Hepatocyte (in vitro differentiated cells): ENCODE measurements around the gene GTSF1L. TPM values are rescaled to one million over a fixed set of nuclear protein-coding genes. Genes with fewer than 3 reads are reported as not detected.
A peak's percentile ranks its signal among the peaks of the same experiment; 100 is the strongest.

ENCODE experiments used
- DNase-seq: peaks from one replicate; pipeline ENCODE4 v3.0.0-alpha.2; 2016; ENCODE audit warnings: low spot score
- H2AFZ ChIP-seq: fragments of 200-600 bp; sonication (generic); 2 replicates; pipeline ENCODE4 v1.6.0; 2016; ENCODE audit warnings: antibody characterized with exemption, mild to moderate bottlenecking
- H3K27ac ChIP-seq: fragments of 200-600 bp; sonication (generic); 2 replicates; pipeline ENCODE4 v1.5.1; 2016; ENCODE audit warnings: mild to moderate bottlenecking
- H3K27me3 ChIP-seq: fragments of 200-600 bp; sonication (generic); 2 replicates; pipeline ENCODE4 v1.6.1; 2016
- H3K36me3 ChIP-seq: fragments of 200-600 bp; sonication (generic); replicated peaks from 2 replicates; pipeline ENCODE4 v1.5.1; 2016; ENCODE audit warnings: low read depth; ENCODE audit not compliant: insufficient read depth
- H3K4me1 ChIP-seq: fragments of 200-600 bp; sonication (generic); 2 replicates; pipeline ENCODE4 v1.5.1; 2016; ENCODE audit warnings: mild to moderate bottlenecking, moderate library complexity; ENCODE audit not compliant: insufficient read depth
- H3K4me2 ChIP-seq: fragments of 200-600 bp; sonication (generic); 2 replicates; pipeline ENCODE4 v1.6.0; 2016
- H3K4me3 ChIP-seq: fragments of 200-600 bp; sonication (generic); 2 replicates; pipeline ENCODE4 v1.5.1; 2016; ENCODE audit warnings: mild to moderate bottlenecking
- H3K79me2 ChIP-seq: fragments of 200-600 bp; sonication (generic); 2 replicates; pipeline ENCODE4 v1.6.0; 2017; ENCODE audit warnings: mild to moderate bottlenecking
- H3K9me2 ChIP-seq: fragments of 200-600 bp; sonication (generic); replicated peaks from 2 replicates; pipeline ENCODE4 v1.6.0; 2017; ENCODE audit warnings: mild to moderate bottlenecking; ENCODE audit not compliant: insufficient read depth
- H3K9me3 ChIP-seq: fragments of 200-600 bp; sonication (generic); 2 replicates; pipeline ENCODE4 v1.5.1; 2016; ENCODE audit warnings: low read depth, mild to moderate bottlenecking
- H4K20me1 ChIP-seq: fragments of 200-600 bp; sonication (generic); 2 replicates; pipeline ENCODE4 v1.6.0; 2016; ENCODE audit warnings: mild to moderate bottlenecking; ENCODE audit not compliant: insufficient read depth, poor library complexity, severe bottlenecking
- CTCF ChIP-seq: fragments of 200-600 bp; sonication (generic); IDR thresholded peaks from 2 replicates; pipeline ENCODE4 v1.5.1; 2016; ENCODE audit warnings: antibody characterized with exemption, mild to moderate bottlenecking; ENCODE audit not compliant: poor library complexity
- EZH2 ChIP-seq: fragments of 200-600 bp; sonication (generic); IDR thresholded peaks from 2 replicates; pipeline ENCODE4 v1.6.1; 2016; ENCODE audit warnings: antibody characterized with exemption, mild to moderate bottlenecking, borderline replicate concordance
- EZH2phosphoT487 ChIP-seq: fragments of 200-600 bp; sonication (generic); IDR thresholded peaks from one replicate; pipeline ENCODE4 v1.6.1; 2018; ENCODE audit warnings: antibody characterized with exemption, mild to moderate bottlenecking, low read depth, moderate library complexity; ENCODE audit not compliant: unreplicated experiment, severe bottlenecking
- WGBS: methylation state at CpG from one replicate; pipeline ENCODE4 v1.1.6; 2016; ENCODE audit warnings: low lambda C conversion rate; ENCODE audit errors: missing lambda C conversion rate; 5-methylcytosine and 5-hydroxymethylcytosine counted together
- polyA plus RNA-seq: library from polyadenylated mRNA; unstranded; fragments of >200 nt; fragmentation: Nextera tagmentation; extraction: Ambion mirVana; gene quantifications from 2 replicates; pipeline ENCODE4 v1.2.1, GENCODE V29; 2016
- total RNA-seq: library from RNA; depleted of rRNA; stranded (reverse); fragments of >200 nt; gene quantifications from 2 replicates; pipeline ENCODE4 v1.2.3, GENCODE V29; 2014

Gene GTSF1L
- total and polyA plus RNA-seq, 2 experiments from 2014 or later, result not detected

- Histone ChIP-seq H3K27ac (no peak overlapping the region), H3K9me2 (no peaks in the 10 kb centered on the region)
Observed at GRCh38 chr20:43750774-43751166, 24.0 kb upstream of the GTSF1L start.

GRCh38 chr20:43749734-43750294 lies 23.0 kb upstream of the GTSF1L start:
- H3K36me3 ChIP-seq, result no peaks in the 10 kb centered on the region
- H3K9me2 ChIP-seq, result no peaks in the 10 kb centered on the region
- WGBS, result 9% methylated on average over 23 of the region's 23 CpGs
- no peak overlapping the region for H3K4me2 ChIP-seq
- peak; percentile 84 for DNase-seq
- H4K20me1 ChIP-seq, result no peaks in the 10 kb centered on the region
- no peak overlapping the region for H3K27ac ChIP-seq
- no peaks in the 10 kb centered on the region for H3K27me3 ChIP-seq
- no peaks in the 10 kb centered on the region for H3K9me3 ChIP-seq
- no peaks in the 10 kb centered on the region for H3K4me1 ChIP-seq
- TF ChIP-seq EZH2 (no peak), CTCF (peak; percentile 98)
- H3K4me3 ChIP-seq, result no peak overlapping the region
- no peaks in the 10 kb centered on the region for H3K79me2 ChIP-seq
- H2AFZ ChIP-seq, result no peak overlapping the region

More at GRCh38 chr20:43750774-43751166, 24.0 kb upstream of the GTSF1L start:
- H3K4me1 ChIP-seq, result no peaks in the 10 kb centered on the region
- H3K9me3 ChIP-seq, result no peaks in the 10 kb centered on the region
- DNase-seq, result no peak
- H3K36me3 ChIP-seq, result no peaks in the 10 kb centered on the region
- TF ChIP-seq EZH2phosphoT487, result no peak
- no peak for TF ChIP-seq EZH2
- TF ChIP-seq CTCF, result no peak
- no peak overlapping the region for H3K4me3 ChIP-seq
- H2AFZ ChIP-seq, result no peak overlapping the region
- no peaks in the 10 kb centered on the region for H4K20me1 ChIP-seq
- H3K4me2 ChIP-seq, result no peak overlapping the region
- no peaks in the 10 kb centered on the region for H3K27me3 ChIP-seq
- H3K79me2 ChIP-seq, result no peaks in the 10 kb centered on the region

GRCh38 chr20:43748274-43748673 lies 21.5 kb upstream of the GTSF1L start:
- no peak for DNase-seq
- Histone ChIP-seq H4K20me1 (no peaks in the 10 kb centered on the region), H3K4me3 (no peak overlapping the region), H3K4me2 (no peak overlapping the region), H2AFZ (no peak overlapping the region), H3K27ac (no peak overlapping the region), H3K9me2 (no peaks in the 10 kb centered on the region), H3K4me1 (no peaks in the 10 kb centered on the region), H3K36me3 (no peaks in the 10 kb centered on the region), H3K79me2 (no peaks in the 10 kb centered on the region), H3K27me3 (no peaks in the 10 kb centered on the region), H3K9me3 (no peaks in the 10 kb centered on the region)
- 91% methylated on average over 1 of the region's 1 CpG for WGBS
- TF ChIP-seq EZH2phosphoT487, result no peak
- no peak for TF ChIP-seq CTCF
- TF ChIP-seq EZH2, result no peak
